Measurements from ENCODE around the gene GLRA3.
"Not testable (repeated sequence)": the region's sequence is repeated elsewhere in the genome, so short reads cannot be mapped to it uniquely, and the experiment has no call there.

Gene GLRA3

DNA sequence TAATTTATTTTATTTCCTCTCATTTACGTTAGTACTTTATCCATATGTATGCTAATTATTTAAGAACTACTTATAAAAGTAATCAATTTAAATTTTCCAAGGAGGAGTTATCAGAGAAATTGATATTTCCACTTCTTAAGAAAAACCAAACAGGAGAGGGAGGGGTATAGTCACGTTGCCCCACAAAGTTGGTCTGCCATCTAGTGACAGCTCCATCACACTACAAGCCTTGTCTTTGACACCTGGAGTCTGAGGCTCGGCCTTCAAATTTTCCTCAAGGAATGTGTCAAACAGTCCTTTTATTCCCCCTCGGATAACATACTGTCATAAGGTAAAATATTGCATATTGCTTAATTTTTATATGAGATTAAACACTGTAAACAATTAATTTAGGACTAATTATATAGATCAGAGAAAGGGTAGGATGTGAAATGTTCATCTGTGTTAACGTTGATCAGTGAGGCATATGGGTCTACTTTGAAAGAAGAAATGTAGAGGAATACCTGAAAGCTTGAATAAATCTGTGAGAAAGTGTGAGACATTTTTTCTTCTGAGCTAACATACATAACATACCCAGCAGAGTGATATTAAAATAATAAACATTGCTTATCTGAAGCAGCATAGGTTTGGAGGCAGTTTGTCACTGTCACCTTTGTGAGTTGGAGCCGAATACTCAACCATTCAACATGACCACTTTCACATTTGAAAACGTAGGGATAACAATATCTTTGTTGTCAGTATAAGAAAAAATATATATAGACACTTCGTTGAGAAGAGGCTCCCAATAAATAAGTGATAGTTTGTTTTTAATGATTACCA, 114.4 kb downstream of the GLRA3 start:
- DNase-seq (ENCODE audit: low spot score) = peak; percentile 20

- no peak for DNase-seq (ENCODE audit: low spot score)
Measured at GRCh38 chr4:174713821-174714220, 115.2 kb downstream of the GLRA3 start.

DNA sequence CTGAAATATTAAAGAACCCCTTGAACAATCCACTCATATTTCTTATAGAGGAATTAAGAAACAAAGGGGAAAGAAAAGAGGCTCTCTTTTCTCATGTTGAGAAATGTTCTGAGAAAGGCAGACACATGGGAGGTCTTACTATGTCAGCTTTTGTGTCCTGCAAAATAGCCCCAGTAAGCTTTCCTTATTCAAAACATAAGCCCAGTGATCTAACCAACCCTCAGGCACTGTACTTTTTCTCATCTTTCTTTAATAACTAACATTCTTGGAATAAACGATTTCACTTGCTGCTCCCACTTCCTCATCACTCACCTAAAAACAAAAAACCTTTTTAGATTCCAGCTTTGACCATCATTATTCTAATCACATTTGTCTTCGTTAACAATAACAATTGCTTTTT, 115.9 kb downstream of the GLRA3 start:
- no peak for DNase-seq (ENCODE audit: low spot score)

DNA sequence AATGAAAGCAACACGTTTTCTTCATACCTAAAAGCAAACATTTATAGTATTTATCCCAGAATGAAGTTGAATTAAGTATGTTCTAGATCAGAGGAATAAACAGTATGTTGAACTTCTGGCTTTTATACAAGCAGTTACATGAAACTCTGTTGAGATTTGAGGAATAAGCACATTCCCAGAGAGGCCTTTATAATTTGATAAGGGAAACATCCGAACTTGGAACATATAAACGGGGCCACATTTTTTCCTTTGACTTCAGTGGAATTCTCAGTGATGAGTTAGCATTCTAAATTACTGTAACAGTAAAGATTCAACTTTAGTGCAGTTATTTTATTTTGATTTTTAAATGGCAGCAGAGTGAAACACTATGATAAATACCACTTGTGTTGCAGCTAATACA, 119.5 kb downstream of the GLRA3 start:
- DNase-seq (ENCODE audit: low spot score) = no peak

- no peak for DNase-seq (ENCODE audit: low spot score)
Measured at GRCh38 chr4:174708381-174708780, 120.7 kb downstream of the GLRA3 start.

- no peak for DNase-seq (ENCODE audit: low spot score)
Measured at GRCh38 chr4:174707902-174708301, 121.1 kb downstream of the GLRA3 start.

DNA sequence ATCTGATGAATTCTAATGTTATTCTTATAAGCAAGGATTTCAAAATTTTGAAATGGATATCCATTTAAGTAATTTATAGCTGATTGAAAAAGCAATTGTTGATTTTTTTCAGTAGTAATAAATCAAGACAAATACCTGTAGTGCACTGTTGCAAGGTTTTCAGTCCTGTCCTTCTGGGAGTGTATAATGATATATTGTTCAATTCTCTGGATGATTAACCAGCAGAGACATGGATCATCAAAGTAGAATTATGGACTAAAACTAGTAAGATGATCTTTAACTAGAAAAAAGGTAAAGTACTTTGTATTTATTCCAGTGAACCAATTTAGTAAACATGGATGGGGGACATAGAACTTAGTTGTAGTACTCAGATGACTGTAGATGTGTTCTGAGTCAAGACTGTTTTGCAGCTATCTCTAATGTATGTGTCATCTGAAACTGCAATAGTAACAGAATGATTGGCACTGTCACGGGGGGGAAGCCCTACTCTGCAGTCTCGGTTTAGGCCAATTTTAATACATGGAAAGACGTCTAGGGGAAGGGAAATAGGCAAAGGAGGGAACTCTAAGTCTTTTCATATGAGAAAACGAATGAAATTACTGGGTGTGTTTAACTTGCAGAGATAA, 121.9 kb downstream of the GLRA3 start:
- no peak for DNase-seq (ENCODE audit: low spot score)

GRCh38 chr4:174702979-174703478, 126.0 kb downstream of the GLRA3 start:
- DNase-seq (ENCODE audit: low spot score) = no peak

- no peak for DNase-seq (ENCODE audit: low spot score)
Measured at GRCh38 chr4:174699654-174700053, 129.4 kb downstream of the GLRA3 start.

- DNase-seq (ENCODE audit: low spot score) = no peak
Measured at GRCh38 chr4:174697896-174698295, 131.2 kb downstream of the GLRA3 start.

DNA sequence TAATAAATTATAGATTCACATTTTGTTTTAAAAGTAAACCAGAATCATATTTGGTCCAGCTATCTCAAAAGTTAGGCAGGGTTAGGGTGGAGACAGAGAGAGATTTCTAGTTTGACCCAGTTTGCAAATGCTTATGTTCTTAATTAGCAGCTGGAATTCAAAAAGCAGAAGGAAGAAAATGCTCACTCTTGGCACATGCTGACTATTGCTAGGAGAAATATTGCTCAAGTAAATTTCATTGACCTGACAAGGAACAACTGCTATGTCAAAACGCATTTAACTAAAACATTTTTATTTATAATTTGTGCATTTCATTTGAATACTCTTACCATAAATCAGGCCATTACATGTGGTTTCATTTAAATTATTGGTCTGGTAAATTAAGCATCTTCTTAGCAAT, 131.8 kb downstream of the GLRA3 start:
- no peak for DNase-seq (ENCODE audit: low spot score)

DNA sequence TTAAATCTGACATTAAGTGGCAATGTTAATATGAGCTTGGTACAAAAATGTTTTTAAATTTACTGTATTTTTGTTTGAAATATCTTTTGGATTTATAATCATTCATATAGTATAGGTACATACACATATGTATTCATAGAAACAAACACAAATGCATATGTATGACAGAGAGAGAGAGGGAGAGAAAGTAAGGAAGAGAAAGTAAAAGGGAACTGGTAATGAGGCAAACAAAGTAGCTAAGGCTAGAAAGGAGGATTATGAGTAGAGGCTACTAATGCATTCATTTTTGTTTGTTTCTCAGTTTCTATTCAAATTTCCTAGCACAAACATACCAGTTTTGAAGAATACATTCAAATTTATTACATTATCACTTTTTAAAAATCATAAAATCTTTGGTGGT, 132.4 kb downstream of the GLRA3 start:
- DNase-seq (ENCODE audit: low spot score) = no peak

- not testable (repeated sequence) for DNase-seq (ENCODE audit: low spot score)
Measured at GRCh38 chr4:174691876-174692275, 137.2 kb downstream of the GLRA3 start.

GRCh38 chr4:174690665-174691064, 138.4 kb downstream of the GLRA3 start:
- no peak for DNase-seq (ENCODE audit: low spot score)

DNA sequence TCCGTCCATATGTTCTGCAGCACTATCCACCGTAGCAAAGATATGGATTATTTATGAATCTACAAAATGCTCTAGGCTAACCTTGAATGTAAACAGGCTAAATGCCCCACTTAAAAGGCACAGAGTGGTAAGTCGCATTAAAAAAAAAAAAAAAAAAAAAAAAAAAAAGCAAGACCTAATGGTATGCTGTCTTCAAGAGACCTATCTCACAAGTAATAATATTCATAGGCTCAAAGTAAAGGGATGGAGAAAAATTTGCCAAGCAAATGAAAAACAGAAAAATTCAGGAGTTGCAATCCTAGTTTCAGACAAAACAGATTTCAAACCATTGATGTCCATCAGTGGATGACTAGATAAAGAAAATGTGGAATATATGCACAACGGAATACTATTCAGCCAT, 139.4 kb downstream of the GLRA3 start:
- no peak for DNase-seq (ENCODE audit: low spot score)

DNA sequence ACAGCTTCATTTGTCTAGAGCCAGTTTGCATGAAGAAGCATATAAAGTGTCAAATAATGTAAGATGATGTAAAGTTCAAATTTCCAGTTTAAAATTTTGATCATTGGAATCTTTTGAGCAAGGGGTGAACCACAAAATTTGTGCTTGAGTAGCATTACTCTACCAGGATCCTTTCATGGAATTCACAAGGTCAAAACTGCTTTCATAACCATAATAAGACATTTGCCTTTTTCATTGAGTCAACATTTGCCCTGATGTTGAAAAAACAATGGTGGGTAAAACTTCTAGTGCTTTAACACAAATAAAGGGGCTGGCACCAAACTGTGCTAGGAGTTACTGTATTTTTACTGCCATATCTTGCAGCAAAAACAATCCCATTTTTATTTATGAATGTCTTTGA, 142.2 kb downstream of the GLRA3 start:
- DNase-seq (ENCODE audit: low spot score) = no peak

- DNase-seq (ENCODE audit: low spot score) = no peak
Measured at GRCh38 chr4:174681723-174682300, 147.2 kb downstream of the GLRA3 start.

DNA sequence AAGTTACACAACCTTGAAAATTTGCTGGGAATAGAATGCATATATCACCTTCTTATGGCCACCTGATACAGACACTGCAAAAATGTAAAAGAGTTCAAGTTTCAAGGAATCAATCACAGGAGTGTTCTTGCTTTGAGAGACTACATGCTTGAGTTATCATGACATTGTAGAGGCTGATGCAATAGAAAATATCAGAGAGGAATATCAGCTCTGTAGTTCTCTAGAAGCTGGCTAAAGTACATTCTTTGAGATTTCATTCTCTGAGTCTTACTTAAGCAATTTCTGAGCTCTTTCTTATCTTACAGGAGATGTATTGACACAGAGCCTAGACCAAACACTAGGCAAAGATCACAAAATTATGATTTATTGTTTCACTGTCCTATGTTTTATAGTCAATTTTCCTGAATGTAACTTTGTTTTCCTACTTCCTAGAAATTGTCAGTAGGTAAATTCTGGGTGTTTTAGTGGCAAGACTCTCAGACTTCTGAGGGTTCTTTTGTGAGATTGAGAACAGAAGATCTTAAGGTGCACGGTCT, 154.7 kb downstream of the GLRA3 start:
- no peak for DNase-seq (ENCODE audit: low spot score)

- no peak for DNase-seq (ENCODE audit: low spot score)
Measured at GRCh38 chr4:174673865-174674264, 155.2 kb downstream of the GLRA3 start.

- no peak for DNase-seq (ENCODE audit: low spot score)
Measured at GRCh38 chr4:174672276-174672675, 156.8 kb downstream of the GLRA3 start.

- no peak for DNase-seq (ENCODE audit: low spot score)
Measured at GRCh38 chr4:174669270-174669669, 159.8 kb downstream of the GLRA3 start.

DNA sequence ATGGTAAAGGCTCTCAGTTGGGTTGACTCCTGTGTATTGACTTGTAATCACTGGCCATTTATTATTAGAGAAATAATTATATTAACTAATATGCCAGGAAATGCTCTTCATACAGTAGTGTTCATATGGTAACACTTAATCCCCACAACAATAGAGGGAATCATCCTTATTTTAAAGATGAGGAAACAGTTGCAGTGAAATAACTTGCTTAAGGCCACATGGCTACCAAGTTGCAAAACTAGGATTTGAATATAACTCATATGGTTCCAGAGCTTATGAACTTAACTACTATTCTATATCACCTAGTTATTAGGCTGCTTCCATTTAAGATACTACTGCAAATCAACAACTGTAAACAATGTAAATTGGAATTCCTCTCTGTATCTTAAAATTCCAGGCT, 163.2 kb downstream of the GLRA3 start:
- DNase-seq (ENCODE audit: low spot score) = no peak

GRCh38 chr4:174663216-174663615, 165.8 kb downstream of the GLRA3 start:
- no peak for DNase-seq (ENCODE audit: low spot score)
